HG02870 (cell line): ENCODE results near the gene FNBP1.

Source experiments
- ATAC-seq: cut with Tn5 transposase; IDR thresholded peaks from one replicate; pipeline ENCODE4 v1.9.1; 2021; ENCODE audit warnings: mild to moderate bottlenecking, moderate library complexity; ENCODE audit not compliant: unreplicated experiment

FNBP1 gene

GRCh38 chr9:129863059-129863690 lies 179.8 kb downstream of the FNBP1 start:
- no peak for ATAC-seq

- no peak for ATAC-seq
Measured at GRCh38 chr9:129861447-129861827, 181.6 kb downstream of the FNBP1 start.

GRCh38 chr9:129860653-129861446 lies 182.1 kb downstream of the FNBP1 start:
- no peak for ATAC-seq

- no peak for ATAC-seq
Measured at GRCh38 chr9:129858167-129858962, 184.6 kb downstream of the FNBP1 start.

- no peak for ATAC-seq
Measured at GRCh38 chr9:129857207-129857606, 185.8 kb downstream of the FNBP1 start.

GRCh38 chr9:129854588-129855110 lies 188.3 kb downstream of the FNBP1 start:
- no peak for ATAC-seq

- ATAC-seq, result no peak
Measured at GRCh38 chr9:129853614-129854013, 189.4 kb downstream of the FNBP1 start.

- ATAC-seq, result no peak
Measured at GRCh38 chr9:129852579-129852978, 190.4 kb downstream of the FNBP1 start.

- no peak for ATAC-seq
Measured at GRCh38 chr9:129851821-129852220, 191.2 kb downstream of the FNBP1 start.

GRCh38 chr9:129850821-129851550 lies 192.0 kb downstream of the FNBP1 start:
- no peak for ATAC-seq

- ATAC-seq, result no peak
Measured at GRCh38 chr9:129849901-129850300, 193.1 kb downstream of the FNBP1 start.

GRCh38 chr9:129848712-129849441 lies 194.1 kb downstream of the FNBP1 start:
- no peak for ATAC-seq

- ATAC-seq, result no peak
Measured at GRCh38 chr9:129845373-129845772, 197.6 kb downstream of the FNBP1 start.

- ATAC-seq, result no peak
Measured at GRCh38 chr9:129841071-129841470, 201.9 kb downstream of the FNBP1 start.

- no peak for ATAC-seq
Measured at GRCh38 chr9:129840034-129840433, 203.0 kb downstream of the FNBP1 start.

GRCh38 chr9:129839324-129840023 lies 203.5 kb downstream of the FNBP1 start:
- no peak for ATAC-seq

GRCh38 chr9:129838707-129839259 lies 204.2 kb downstream of the FNBP1 start:
- ATAC-seq, result no peak
